ENCODE measurements around the gene ZDHHC3.

ZDHHC3 gene

GRCh38 chr3:44926172-44926571 is 49.8 kb downstream of the ZDHHC3 start:
- no peak for DNase-seq

- DNase-seq = no peak
Measured at GRCh38 chr3:44924457-44925084, 51.4 kb downstream of the ZDHHC3 start.

GRCh38 chr3:44923632-44924456 is 52.1 kb downstream of the ZDHHC3 start:
- DNase-seq = no peak

- DNase-seq = no peak
Measured at GRCh38 chr3:44920081-44920480, 55.9 kb downstream of the ZDHHC3 start.

GRCh38 chr3:44918581-44918980 is 57.4 kb downstream of the ZDHHC3 start:
- no peak for DNase-seq

- DNase-seq = no peak
Measured at GRCh38 chr3:44918087-44918486, 57.9 kb downstream of the ZDHHC3 start.

GRCh38 chr3:44915702-44916438 is 60.1 kb downstream of the ZDHHC3 start:
- DNase-seq = no peak

- no peak for DNase-seq
Measured at GRCh38 chr3:44914936-44915335, 61.0 kb downstream of the ZDHHC3 start.

GRCh38 chr3:44913868-44914468 is 62.0 kb downstream of the ZDHHC3 start:
- DNase-seq = peak; percentile 66

- DNase-seq = no peak
Measured at GRCh38 chr3:44910693-44911092, 65.3 kb downstream of the ZDHHC3 start.

GRCh38 chr3:44909063-44909462 is 66.9 kb downstream of the ZDHHC3 start:
- no peak for DNase-seq

GRCh38 chr3:44907612-44908011 is 68.4 kb downstream of the ZDHHC3 start:
- DNase-seq = no peak

GRCh38 chr3:44906997-44907396 is 69.0 kb downstream of the ZDHHC3 start:
- DNase-seq = no peak

GRCh38 chr3:44905446-44906157 is 70.4 kb downstream of the ZDHHC3 start:
- DNase-seq = no peak

GRCh38 chr3:44903751-44904150 is 72.2 kb downstream of the ZDHHC3 start:
- no peak for DNase-seq

- DNase-seq = no peak
Measured at GRCh38 chr3:44903314-44903713, 72.7 kb downstream of the ZDHHC3 start.

- no peak for DNase-seq
Measured at GRCh38 chr3:44902628-44903027, 73.3 kb downstream of the ZDHHC3 start.

GRCh38 chr3:44899683-44900367 is 76.1 kb downstream of the ZDHHC3 start:
- no peak for DNase-seq

GRCh38 chr3:44896440-44896839 is 79.5 kb downstream of the ZDHHC3 start:
- no peak for DNase-seq

- no peak for DNase-seq
Measured at GRCh38 chr3:44894485-44894884, 81.5 kb downstream of the ZDHHC3 start.

GRCh38 chr3:44893097-44893496 is 82.9 kb downstream of the ZDHHC3 start:
- DNase-seq = no peak

- DNase-seq = no peak
Measured at GRCh38 chr3:44892689-44893088, 83.3 kb downstream of the ZDHHC3 start.

Data from femur (tissue), 1 donor.